DOHH2 (cell line): ENCODE results near the gene ZSWIM6.

Source experiments
- EZH2phosphoT487 ChIP-seq: fragments of 200-600 bp; sonication (generic); IDR thresholded peaks from 2 replicates; pipeline ENCODE4 v1.6.1; 2017; ENCODE audit warnings: borderline replicate concordance, mild to moderate bottlenecking, antibody characterized with exemption, low read length, moderate library complexity, mixed read lengths
- TF ChIP-seq, protein P1 (sequence below): fragments of 200-600 bp; sonication (generic); IDR thresholded peaks from one replicate; pipeline ENCODE4 v1.5.1; 2014; ENCODE audit warnings: antibody characterized with exemption, mild to moderate bottlenecking, low read depth, low read length; ENCODE audit not compliant: poor library complexity, severe bottlenecking

DNA sequence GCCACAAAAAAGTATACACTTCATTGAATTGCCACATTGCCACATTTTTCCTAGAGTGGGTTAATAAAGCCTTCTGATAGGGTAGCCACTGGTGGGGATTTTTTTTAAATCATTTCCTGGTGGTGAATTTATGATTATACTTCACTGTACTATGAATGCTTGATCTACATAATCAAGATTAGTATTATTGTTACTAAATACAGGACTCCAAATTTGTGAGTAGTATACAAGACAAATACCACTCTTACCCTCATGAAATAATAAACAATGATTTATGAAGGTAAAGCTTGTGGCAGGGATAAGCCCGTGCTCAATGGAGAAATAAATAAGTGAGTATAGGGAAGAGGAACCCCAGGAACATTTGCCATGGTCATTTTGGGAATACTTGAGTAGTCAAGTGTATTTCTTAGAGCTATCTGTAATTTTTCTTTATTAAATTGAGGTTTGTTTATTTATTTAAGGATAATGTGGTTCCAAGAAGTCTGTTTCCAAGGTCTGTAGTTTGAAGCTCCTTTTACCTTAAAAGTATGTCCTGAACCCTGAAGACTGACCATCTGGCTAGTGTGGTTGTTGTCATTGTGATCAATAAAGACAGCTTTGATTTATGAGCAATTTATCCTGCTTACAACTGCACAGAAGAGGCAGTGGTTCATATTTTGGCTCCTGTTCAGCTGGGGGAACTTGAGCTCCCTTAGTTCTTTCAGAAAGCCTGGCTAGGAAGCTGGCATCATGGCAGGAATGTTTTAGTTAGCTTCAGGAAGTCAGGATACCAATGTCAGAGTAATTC is 118.6 kb downstream of the ZSWIM6 start:
- TF ChIP-seq, protein P1, sequence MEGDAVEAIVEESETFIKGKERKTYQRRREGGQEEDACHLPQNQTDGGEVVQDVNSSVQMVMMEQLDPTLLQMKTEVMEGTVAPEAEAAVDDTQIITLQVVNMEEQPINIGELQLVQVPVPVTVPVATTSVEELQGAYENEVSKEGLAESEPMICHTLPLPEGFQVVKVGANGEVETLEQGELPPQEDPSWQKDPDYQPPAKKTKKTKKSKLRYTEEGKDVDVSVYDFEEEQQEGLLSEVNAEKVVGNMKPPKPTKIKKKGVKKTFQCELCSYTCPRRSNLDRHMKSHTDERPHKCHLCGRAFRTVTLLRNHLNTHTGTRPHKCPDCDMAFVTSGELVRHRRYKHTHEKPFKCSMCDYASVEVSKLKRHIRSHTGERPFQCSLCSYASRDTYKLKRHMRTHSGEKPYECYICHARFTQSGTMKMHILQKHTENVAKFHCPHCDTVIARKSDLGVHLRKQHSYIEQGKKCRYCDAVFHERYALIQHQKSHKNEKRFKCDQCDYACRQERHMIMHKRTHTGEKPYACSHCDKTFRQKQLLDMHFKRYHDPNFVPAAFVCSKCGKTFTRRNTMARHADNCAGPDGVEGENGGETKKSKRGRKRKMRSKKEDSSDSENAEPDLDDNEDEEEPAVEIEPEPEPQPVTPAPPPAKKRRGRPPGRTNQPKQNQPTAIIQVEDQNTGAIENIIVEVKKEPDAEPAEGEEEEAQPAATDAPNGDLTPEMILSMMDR = no peak
- TF ChIP-seq EZH2phosphoT487 = no peak
